Activated CD4-positive, CD25-positive, alpha-beta regulatory T cell treated with anti-CD3 and anti-CD28 coated beads, Interleukin-2, amount 50 U/mL, for 24 hours (primary cell): ENCODE data around the gene CHD9.
"Not testable (repeated sequence)": the region's sequence is repeated elsewhere in the genome, so short reads cannot be mapped to it uniquely, and the experiment has no call there.

ENCODE experiments used
- ATAC-seq, 2 donors: fragments of 150-1000 bp; cut with Tn5 transposase; one replicate each; pipeline ENCODE4 v1.10.0; 2021; ENCODE audit warnings: mild to moderate bottlenecking in 1 of 2, moderate library complexity in 1 of 2

CHD9 gene

DNA sequence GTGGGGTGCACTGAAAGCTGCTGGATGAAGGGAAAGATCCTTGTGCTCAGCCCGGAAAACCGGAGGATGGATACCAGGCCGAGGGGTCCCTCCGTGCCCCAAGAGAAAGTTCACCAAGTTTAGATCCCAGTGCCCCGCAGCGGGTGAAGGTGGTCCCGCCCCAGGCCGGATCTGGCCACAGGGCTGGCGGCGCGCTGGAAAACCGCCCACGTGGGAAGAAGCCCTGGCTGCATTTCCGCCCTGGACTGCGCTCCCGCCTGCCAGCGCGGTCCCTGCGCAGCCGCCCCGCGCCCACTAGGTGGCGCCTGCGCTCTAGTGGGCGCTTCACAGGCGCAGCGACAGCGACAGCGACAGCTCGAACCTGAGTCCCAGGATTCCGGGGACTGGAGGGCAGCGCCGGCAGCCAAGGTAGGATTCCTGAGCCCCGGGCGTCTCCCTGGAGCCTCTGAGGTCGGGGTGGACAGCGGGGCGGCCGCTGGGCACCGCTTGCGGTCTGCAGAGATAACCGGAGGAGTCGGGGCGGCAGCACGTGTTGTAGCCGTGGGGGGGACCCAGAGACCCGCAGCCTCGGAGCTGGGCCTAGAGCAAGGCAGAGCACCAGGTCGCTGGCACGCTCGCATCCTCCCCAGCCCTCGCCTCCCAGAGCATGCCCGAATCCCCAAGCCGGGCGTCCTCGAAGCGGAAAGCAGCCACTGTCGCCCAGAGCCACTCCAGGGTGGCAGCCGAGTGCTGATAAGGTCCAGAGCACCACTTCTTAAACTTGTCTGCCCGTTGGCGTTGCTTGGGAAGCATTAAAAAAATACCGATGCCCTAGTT lies at the start of gene CHD9:
CHD9 (plus strand) TSS at position 322 of the 816 bp plus-strand sequence. CDS start 101,099 bp downstream, outside the sequence.
- ATAC-seq, result peak; percentile 92 to 96

DNA sequence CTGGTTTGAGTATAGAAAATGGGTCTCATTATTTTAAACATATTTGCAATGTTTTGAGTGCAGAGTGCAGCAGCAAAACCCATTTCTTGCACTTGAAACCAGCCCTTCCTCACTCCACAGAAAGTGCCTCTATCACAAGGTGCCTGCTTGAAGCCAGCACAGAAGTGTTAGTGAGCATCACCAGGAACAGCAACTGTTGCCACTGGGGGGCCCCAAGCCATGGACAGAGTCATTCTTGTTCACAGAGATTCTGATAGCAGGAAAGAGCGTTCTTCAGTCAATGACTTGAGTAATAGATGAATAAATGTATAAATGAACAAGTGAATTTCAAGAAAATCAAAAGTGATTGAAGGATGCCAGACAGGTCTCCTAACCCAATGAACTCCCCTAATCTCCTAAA lies 47.7 kb upstream of the CHD9 start:
- no peak for ATAC-seq

DNA sequence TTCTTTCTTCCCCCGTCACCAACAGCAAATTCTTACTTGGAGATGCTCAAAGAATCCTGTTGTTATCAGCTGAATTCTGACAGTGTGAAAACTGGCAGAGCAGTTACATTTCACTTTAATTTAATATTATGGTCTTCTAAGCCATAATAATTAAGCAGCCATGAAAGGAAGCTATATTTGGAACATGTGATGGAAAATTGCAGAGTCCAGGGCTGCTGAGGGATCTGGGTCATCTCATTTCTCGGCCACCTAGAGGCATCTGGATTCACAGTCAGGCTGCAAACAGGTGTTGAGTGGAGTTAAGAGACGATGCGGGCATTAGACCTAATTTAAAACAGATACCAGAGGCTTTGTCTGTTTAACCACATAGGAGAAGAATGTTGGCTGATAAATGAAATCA lies 40.5 kb upstream of the CHD9 start:
- no peak for ATAC-seq

DNA sequence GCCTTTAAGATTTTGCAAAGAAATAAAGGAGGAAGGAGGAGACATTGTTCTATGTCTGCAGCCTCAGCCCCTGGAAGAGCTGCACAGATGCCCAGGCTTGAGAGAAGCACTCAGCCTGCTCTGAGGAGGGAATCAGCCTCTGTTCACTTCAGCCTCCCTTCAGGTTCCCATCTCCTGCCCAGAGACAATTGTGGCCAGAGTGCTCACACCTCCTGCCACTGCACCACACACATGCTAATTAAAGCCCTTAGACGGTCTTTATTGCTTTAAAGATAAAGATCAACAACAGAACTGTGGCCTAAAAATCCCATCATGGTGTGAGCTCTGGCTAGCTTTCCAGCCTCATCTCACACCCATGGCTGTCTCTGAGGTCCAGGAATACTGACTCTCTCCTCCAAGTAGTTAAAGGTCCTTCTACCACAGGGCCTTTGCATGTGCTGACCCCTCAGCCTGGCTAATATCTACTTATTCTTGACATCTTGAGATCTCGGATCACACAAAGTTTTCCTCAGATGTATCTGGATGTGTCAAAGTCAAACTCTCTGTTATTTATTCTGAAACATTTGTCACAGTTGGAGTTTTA lies 35.9 kb upstream of the CHD9 start:
- ATAC-seq, result no peak

GRCh38 chr16:53022374-53022773 lies 32.4 kb upstream of the CHD9 start:
- ATAC-seq, result no peak

DNA sequence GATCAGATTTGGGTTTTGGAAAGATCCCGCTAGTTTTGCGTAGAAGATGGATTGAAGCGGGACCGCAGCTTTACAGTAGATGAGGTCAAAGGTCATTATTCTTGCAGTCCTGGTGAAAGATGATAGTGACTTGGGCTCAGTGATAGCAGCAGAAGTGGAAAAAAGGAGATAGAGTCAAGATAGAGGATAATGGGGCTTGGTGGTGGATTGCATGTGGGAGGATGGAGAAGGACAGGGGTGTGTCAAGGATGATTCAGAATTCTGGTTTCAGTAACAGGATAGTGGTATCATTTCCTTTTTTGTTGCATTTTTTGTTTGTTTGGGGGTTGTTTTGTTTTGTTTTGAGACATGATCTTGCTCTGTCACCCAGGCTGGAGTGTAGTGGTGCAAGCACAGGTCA lies 30.7 kb upstream of the CHD9 start:
- ATAC-seq, result no peak

GRCh38 chr16:53029971-53030370 lies 24.8 kb upstream of the CHD9 start:
- ATAC-seq, result no peak

DNA sequence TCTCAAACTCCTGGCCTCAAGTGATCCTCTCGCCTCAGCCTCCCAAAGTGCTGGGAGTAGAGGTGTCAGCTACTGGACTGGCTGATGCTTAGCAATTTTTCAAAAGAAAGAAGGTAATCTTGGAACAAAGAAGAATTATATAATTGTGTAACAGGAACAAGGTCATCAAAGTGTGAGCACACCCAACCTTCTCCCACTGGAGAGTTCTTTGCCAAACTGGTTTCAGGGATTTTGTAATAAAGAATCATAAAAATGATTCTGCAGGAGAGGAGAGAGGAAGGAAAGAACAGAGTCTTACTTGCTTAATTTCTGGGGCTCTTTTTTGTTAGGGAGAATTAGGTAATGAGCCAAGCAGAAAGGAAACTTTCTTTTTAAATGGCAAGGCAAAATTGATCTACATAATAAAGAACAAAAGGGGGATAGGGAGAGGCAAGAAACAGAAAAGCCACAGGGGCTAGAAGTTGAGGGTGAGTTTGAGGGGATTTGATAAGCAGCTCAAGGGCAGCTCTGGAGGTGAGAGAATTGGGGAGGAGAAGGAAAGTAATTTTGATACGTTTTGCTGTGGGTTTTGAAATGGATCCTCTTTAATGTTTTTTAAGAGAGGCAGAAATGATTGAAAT lies 23.4 kb upstream of the CHD9 start:
- no peak for ATAC-seq

DNA sequence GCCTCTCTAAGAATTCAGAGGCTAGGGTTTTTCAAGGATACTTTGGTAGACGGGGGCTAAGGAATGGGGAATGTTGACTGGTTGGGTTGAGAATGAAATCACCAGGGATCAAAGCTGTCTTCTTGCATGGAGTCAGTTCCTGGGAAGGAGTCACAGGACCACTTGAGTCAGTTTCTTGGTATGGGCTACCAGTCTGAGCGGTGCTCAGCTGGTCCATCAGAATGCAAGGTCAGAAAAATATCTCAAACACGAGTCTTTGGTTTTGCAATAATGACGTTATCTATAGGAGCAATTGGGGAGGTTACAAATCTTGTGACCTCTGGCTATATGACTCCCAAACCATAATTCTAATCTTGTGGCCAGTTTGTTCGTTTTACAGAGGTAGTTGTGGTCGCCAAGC lies 20.5 kb upstream of the CHD9 start:
- no peak for ATAC-seq

DNA sequence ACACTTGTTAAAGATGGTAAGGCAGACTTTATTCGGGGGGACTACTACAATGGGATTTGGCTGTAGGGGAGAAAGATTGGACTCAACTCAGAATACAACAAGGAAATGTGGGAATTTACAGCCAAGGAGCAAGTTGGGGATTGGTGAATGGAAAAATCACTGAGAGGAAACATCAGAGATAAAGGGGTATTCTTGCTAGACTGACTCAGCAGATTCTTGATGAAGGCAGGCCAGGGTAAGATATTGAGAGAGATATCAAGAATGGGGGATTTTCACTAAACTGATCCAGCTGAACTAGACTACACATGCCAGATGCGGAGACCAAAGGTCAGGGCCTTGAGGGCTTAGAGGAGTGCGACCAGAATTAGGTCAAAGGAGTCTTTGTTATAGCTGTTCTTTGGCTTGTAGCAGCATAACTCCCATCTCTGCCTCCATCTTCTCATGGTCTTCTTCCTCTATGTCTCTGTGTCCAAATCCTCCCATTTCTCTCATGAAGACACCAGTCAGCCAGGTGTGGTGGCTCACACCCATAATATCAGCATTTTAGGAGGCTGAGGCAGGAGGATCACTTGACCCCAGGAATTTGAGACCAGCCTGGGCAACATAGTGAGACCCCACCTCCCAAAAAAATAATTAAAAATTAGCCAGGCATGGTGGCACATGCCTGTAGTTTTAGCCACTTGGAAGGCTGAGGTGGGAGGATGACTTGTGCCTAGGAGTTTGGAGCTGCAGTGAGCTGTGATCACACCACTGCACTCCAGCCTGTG lies 19.4 kb upstream of the CHD9 start:
- no peak for ATAC-seq

DNA sequence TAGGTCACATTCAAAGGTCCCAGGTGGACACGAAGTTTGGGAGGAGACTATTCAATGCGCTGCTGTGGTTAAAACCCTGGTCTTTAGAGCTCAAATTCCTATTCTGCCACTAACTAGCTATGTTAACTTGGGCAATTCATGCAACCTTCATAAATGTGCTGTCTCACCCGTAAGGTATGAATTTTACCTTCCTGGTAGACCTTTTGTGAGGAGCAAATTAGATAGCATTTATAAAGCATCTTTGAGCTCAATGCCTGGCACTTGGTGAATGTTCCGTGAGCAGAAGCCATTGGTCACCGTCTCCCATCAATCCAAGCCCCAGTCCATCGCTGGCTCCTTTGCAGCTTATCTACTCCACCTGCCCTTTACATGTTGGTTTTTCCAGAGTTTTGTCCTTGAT lies 18.7 kb upstream of the CHD9 start:
- no peak for ATAC-seq

DNA sequence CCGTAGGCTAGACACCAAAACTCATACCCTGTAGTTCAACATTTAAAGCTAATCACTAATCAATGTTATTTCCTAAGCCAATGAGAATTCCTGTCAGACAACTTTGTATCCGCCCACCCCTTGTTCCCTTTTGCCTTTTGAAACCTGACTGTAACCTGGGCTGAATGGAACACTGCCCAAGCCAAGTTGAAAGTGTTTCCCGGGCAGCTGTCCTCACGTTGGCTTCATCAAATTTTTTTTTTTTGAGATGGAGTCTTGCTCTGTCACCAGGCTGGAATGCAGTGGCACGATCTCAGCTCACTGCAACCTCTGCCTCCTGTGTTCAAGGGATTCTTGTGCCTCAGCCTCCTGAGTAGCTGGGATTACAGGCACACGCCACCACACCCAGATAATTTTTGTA lies 18.1 kb upstream of the CHD9 start:
- not testable (repeated sequence) for ATAC-seq

DNA sequence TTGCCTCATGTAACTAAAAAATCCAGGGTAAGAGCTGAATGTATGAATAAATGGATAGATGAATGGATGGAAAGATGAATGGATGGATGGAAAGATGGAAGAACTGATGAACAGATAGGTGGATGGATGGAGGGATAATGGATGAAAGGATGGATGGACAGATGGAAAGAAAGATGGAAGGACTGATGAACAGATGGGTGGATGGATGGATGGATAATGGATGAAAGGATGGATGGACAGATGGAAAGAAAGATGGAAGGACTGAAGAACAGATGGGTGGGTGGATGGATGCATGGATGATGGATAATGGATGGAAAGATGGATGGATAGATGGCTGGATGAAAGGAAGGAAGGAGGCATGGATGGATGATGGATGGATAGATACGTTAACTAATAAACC lies 14.0 kb upstream of the CHD9 start:
- ATAC-seq, result no peak

DNA sequence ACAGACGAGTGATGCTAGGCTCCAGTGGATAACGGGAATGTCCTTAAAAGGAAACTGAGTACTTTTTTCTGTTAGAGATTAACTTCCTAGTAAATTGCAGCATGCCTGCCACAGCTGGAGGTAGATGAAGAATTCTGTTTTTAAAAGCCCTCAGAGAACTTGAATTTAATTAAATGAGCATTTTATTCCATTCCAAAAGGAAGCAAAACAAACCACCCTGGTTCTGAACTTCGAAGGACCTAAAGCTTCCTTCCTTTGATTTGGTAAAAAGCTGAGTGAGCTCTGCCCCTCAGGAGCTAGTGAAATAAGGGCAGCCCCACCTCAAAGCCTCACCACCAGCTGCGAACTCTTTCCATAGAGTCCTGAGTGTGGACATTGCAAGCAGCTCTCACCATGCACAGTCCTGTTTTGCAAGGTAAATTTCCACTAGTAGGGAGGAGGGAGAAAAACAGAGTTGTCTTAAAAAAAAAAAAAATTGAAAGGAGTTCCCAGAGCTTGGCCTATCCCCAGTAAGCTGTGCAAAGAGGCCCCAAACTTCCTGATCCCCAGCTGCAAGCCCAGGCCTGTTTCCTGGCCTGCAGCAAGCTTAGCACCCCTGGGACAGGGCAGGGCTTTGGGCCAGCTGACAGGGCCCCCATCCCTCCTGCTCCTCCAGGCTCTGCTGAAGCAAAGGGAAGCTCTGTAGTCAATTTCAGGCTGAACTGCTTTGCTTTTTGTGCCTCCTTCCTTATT lies 13.3 kb upstream of the CHD9 start:
- no peak for ATAC-seq

DNA sequence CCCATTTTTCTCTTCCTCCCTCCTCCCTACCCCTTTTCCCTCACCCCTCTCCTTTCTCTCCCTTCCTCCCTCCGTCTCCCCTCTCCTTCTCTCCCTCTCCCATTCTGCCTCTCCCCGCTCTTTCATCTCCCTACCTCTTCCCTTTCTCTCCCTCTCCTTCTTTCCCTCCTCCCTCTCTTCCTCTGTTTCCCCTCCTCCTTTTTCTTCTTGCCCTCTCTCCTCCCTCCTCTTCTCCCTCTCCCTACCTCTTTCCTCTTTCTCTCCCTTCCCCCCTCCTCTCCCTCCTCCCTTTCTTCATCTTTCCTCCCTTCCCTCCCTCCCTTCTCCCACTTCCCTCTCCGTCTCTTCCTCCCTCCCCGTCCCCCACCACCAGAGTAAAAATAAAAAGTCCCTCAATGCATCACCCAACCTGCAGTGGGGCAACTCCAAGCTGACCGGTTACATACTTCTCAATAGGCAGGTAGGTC lies 12.5 kb upstream of the CHD9 start:
- ATAC-seq, result no peak

DNA sequence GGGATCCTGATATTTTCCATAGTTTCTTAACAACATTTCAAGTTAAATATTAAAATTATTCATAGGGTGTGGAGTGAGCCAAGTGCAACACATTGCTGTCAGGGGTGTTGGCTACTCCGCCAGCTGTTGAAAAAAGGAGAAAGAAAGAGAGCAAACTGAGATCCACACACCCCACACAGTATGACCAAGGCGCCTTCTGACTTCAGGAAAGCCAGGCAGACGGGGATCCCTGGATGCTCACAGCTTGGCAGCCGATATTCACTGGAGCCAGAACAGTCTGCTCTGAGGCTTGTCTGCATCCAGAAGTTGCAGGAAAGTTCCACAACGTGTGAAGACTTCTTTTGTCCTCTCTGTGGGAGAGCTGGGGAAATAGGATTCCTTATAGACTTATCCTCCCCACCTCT lies 11.4 kb upstream of the CHD9 start:
- no peak for ATAC-seq

- no peak for ATAC-seq
These were observed 10.7 kb upstream of the CHD9 start for GRCh38 chr16:53043986-53044601.

- no peak for ATAC-seq
These were observed 9.2 kb upstream of the CHD9 start for GRCh38 chr16:53045341-53046220.

DNA sequence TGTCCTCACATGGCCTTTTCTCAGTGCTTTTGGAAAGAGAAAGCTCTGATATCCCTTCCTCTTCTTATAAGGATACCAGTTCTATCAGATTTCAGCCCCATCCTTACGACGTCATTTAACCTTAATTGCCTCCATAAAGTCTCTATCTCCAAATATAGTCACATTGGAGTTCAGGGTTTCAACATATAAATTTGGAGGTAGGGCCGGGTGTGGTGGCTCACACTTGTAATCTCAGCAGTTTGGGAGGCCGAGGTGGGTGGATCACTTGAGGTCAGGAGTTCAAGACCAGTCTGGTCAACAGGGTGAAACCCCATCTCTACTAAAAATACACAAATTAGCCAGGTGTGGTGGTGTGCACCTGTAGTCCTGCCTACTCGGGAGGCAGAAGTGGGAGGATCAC lies 7.3 kb upstream of the CHD9 start:
- not testable (repeated sequence) for ATAC-seq

- no peak for ATAC-seq
These were observed 6.5 kb upstream of the CHD9 start for GRCh38 chr16:53048139-53048915.
